Activated CD4-positive, alpha-beta T cell treated with anti-CD3 and anti-CD28 coated beads, Interleukin-2, amount 50 U/mL, for 48 hours (primary cell): ENCODE results near the gene FMNL2.

ENCODE experiments used
- DNase-seq, 2 experiments: peaks; one replicate each; pipeline ENCODE4 v3.0.0-alpha.2; 2020

The FMNL2 gene

GRCh38 chr2:152534460-152535135 lies 199.6 kb downstream of the FMNL2 start:
- DNase-seq = no peak

GRCh38 chr2:152537081-152537651 lies 202.2 kb downstream of the FMNL2 start:
- no peak for DNase-seq

GRCh38 chr2:152539424-152539823 lies 204.4 kb downstream of the FMNL2 start:
- no peak for DNase-seq

- no peak for DNase-seq
These were observed 206.7 kb downstream of the FMNL2 start for GRCh38 chr2:152541712-152542111.

- no peak for DNase-seq
These were observed 207.5 kb downstream of the FMNL2 start for GRCh38 chr2:152542337-152542994.

- DNase-seq = no peak
These were observed 208.1 kb downstream of the FMNL2 start for GRCh38 chr2:152542995-152543481.

- no peak for DNase-seq
These were observed 208.7 kb downstream of the FMNL2 start for GRCh38 chr2:152543717-152544116.

GRCh38 chr2:152544638-152545037 lies 209.7 kb downstream of the FMNL2 start:
- DNase-seq = no peak

- no peak for DNase-seq
These were observed 211.4 kb downstream of the FMNL2 start for GRCh38 chr2:152546230-152546837.

GRCh38 chr2:152548111-152548875 lies 213.3 kb downstream of the FMNL2 start:
- no peak for DNase-seq

GRCh38 chr2:152548996-152549395 lies 214.0 kb downstream of the FMNL2 start:
- DNase-seq = no peak

GRCh38 chr2:152549423-152549822 lies 214.4 kb downstream of the FMNL2 start:
- no peak for DNase-seq

- no peak for DNase-seq
These were observed 215.4 kb downstream of the FMNL2 start for GRCh38 chr2:152550386-152550785.

- no peak for DNase-seq
These were observed 217.9 kb downstream of the FMNL2 start for GRCh38 chr2:152552888-152553287.

GRCh38 chr2:152553518-152553917 lies 218.5 kb downstream of the FMNL2 start:
- no peak for DNase-seq

GRCh38 chr2:152555048-152555447 lies 220.1 kb downstream of the FMNL2 start:
- DNase-seq = no peak

GRCh38 chr2:152556506-152556905 lies 221.5 kb downstream of the FMNL2 start:
- DNase-seq = no peak

- DNase-seq = no peak
These were observed 222.4 kb downstream of the FMNL2 start for GRCh38 chr2:152557273-152557888.

GRCh38 chr2:152558158-152558984 lies 223.4 kb downstream of the FMNL2 start:
- no peak for DNase-seq

GRCh38 chr2:152559008-152559407 lies 224.0 kb downstream of the FMNL2 start:
- DNase-seq = no peak

- DNase-seq = no peak
These were observed 225.2 kb downstream of the FMNL2 start for GRCh38 chr2:152560166-152560565.
